Skeletal muscle satellite cell (primary cell): ENCODE measurements around the gene NHERF1.

Experiments used
- H3K27me3 ChIP-seq: 2 replicates; pipeline ENCODE4 v1.7.0; 2013; ENCODE audit warnings: low read length; ENCODE audit not compliant: control insufficient read depth, insufficient read depth
- H3K36me3 ChIP-seq: 2 replicates; pipeline ENCODE4 v1.7.0; 2013; ENCODE audit warnings: mild to moderate bottlenecking, control low read depth, low read length; ENCODE audit not compliant: insufficient read depth
- H3K4me1 ChIP-seq: 2 replicates; pipeline ENCODE4 v1.7.0; 2013; ENCODE audit warnings: low read length; ENCODE audit not compliant: control insufficient read depth, insufficient read depth
- H3K4me2 ChIP-seq: 2 replicates; pipeline ENCODE4 v1.7.0; 2013; ENCODE audit warnings: mild to moderate bottlenecking, low read length
- H3K4me3 ChIP-seq: 2 replicates; pipeline ENCODE4 v1.7.0; 2013; ENCODE audit warnings: low read length
- H3K9ac ChIP-seq: 2 replicates; pipeline ENCODE4 v1.7.0; 2013; ENCODE audit warnings: mild to moderate bottlenecking, low read depth, low read length, moderate library complexity
- H3K9me3 ChIP-seq: replicated peaks from 2 replicates; pipeline ENCODE4 v1.7.0; 2013; ENCODE audit warnings: mild to moderate bottlenecking, control low read depth, low read length

Gene NHERF1

GRCh38 chr17:74780443-74781238 is 32.2 kb downstream of the NHERF1 start:
- H3K9me3 ChIP-seq, result no peaks in the 10 kb centered on the region
- H3K27me3 ChIP-seq, result no peaks in the 10 kb centered on the region
- H3K4me1 ChIP-seq, result peaks cover 7% of the 10 kb centered on the region
- no peak overlapping the region for H3K4me2 ChIP-seq
- peaks cover 27% of the 10 kb centered on the region for H3K36me3 ChIP-seq
- H3K9ac ChIP-seq, result no peak overlapping the region
- no peak overlapping the region for H3K4me3 ChIP-seq

- Histone ChIP-seq H3K9ac (no peak overlapping the region), H3K36me3 (peaks cover 33% of the 10 kb centered on the region), H3K27me3 (no peaks in the 10 kb centered on the region), H3K4me1 (no peaks in the 10 kb centered on the region), H3K9me3 (no peaks in the 10 kb centered on the region), H3K4me2 (no peak overlapping the region), H3K4me3 (no peak overlapping the region)
Observed at GRCh38 chr17:74782571-74782970, 34.1 kb downstream of the NHERF1 start.

- no peaks in the 10 kb centered on the region for H3K27me3 ChIP-seq
- no peak overlapping the region for H3K9ac ChIP-seq
- no peak overlapping the region for H3K4me2 ChIP-seq
- H3K4me3 ChIP-seq, result no peak overlapping the region
- no peaks in the 10 kb centered on the region for H3K9me3 ChIP-seq
- no peaks in the 10 kb centered on the region for H3K4me1 ChIP-seq
- H3K36me3 ChIP-seq, result peaks cover 33% of the 10 kb centered on the region
Observed at GRCh38 chr17:74784125-74784810, 35.8 kb downstream of the NHERF1 start.

- no peak overlapping the region for H3K4me3 ChIP-seq
- H3K4me2 ChIP-seq, result no peak overlapping the region
- H3K9ac ChIP-seq, result no peak overlapping the region
- peaks cover 29% of the 10 kb centered on the region for H3K36me3 ChIP-seq
- no peaks in the 10 kb centered on the region for H3K9me3 ChIP-seq
- no peaks in the 10 kb centered on the region for H3K4me1 ChIP-seq
- H3K27me3 ChIP-seq, result no peaks in the 10 kb centered on the region
Observed at GRCh38 chr17:74785096-74785980, 36.9 kb downstream of the NHERF1 start.

GRCh38 chr17:74785981-74786360 is 37.5 kb downstream of the NHERF1 start:
- no peak overlapping the region for H3K9ac ChIP-seq
- H3K27me3 ChIP-seq, result no peaks in the 10 kb centered on the region
- no peak overlapping the region for H3K4me3 ChIP-seq
- H3K4me1 ChIP-seq, result no peaks in the 10 kb centered on the region
- no peaks in the 10 kb centered on the region for H3K9me3 ChIP-seq
- H3K4me2 ChIP-seq, result no peak overlapping the region
- peaks cover 28% of the 10 kb centered on the region for H3K36me3 ChIP-seq

- no peaks in the 10 kb centered on the region for H3K4me1 ChIP-seq
- peaks cover 25% of the 10 kb centered on the region for H3K36me3 ChIP-seq
- no peaks in the 10 kb centered on the region for H3K27me3 ChIP-seq
- no peak overlapping the region for H3K4me2 ChIP-seq
- no peak overlapping the region for H3K9ac ChIP-seq
- H3K9me3 ChIP-seq, result no peaks in the 10 kb centered on the region
- no peak overlapping the region for H3K4me3 ChIP-seq
Observed at GRCh38 chr17:74786431-74787055, 38.1 kb downstream of the NHERF1 start.

GRCh38 chr17:74790161-74791058 is 42.0 kb downstream of the NHERF1 start:
- Histone ChIP-seq H3K9me3 (no peaks in the 10 kb centered on the region), H3K27me3 (no peaks in the 10 kb centered on the region), H3K36me3 (peaks cover 41% of the 10 kb centered on the region), H3K4me1 (no peaks in the 10 kb centered on the region), H3K4me2 (no peak overlapping the region), H3K9ac (no peak overlapping the region), H3K4me3 (no peak overlapping the region)

GRCh38 chr17:74792586-74793105 is 44.2 kb downstream of the NHERF1 start:
- peaks cover 50% of the 10 kb centered on the region for H3K36me3 ChIP-seq
- no peaks in the 10 kb centered on the region for H3K9me3 ChIP-seq

GRCh38 chr17:74795327-74796020 is 47.0 kb downstream of the NHERF1 start:
- H3K9me3 ChIP-seq, result no peaks in the 10 kb centered on the region
- H3K4me3 ChIP-seq, result no peak overlapping the region
- H3K4me1 ChIP-seq, result no peaks in the 10 kb centered on the region
- H3K36me3 ChIP-seq, result peaks cover 67% of the 10 kb centered on the region
- no peak overlapping the region for H3K9ac ChIP-seq
- no peaks in the 10 kb centered on the region for H3K27me3 ChIP-seq
- no peak overlapping the region for H3K4me2 ChIP-seq

More at GRCh38 chr17:74792586-74793105, 44.2 kb downstream of the NHERF1 start:
- no peak overlapping the region for H3K4me3 ChIP-seq
- no peaks in the 10 kb centered on the region for H3K27me3 ChIP-seq
- no peaks in the 10 kb centered on the region for H3K4me1 ChIP-seq
- no peak overlapping the region for H3K9ac ChIP-seq
- no peak overlapping the region for H3K4me2 ChIP-seq

GRCh38 chr17:74796211-74796610 is 47.8 kb downstream of the NHERF1 start:
- Histone ChIP-seq H3K4me2 (no peak overlapping the region), H3K9me3 (no peaks in the 10 kb centered on the region), H3K4me1 (no peaks in the 10 kb centered on the region), H3K4me3 (no peak overlapping the region), H3K27me3 (no peaks in the 10 kb centered on the region), H3K9ac (no peak overlapping the region), H3K36me3 (peaks cover 71% of the 10 kb centered on the region)
